DMS153 (cell line): ENCODE measurements around the gene WDR33.

Experiments
- DNase-seq: peaks from one replicate; lab custom pipeline; 2025; lab: John Stamatoyannopoulos, UW

Gene WDR33

GRCh38 chr2:127695491-127696472 is 115.2 kb downstream of the WDR33 start:
- no peak for DNase-seq

GRCh38 chr2:127694986-127695385 is 116.0 kb downstream of the WDR33 start:
- DNase-seq, result no peak

- DNase-seq, result no peak
Observed at GRCh38 chr2:127690696-127691095, 120.3 kb downstream of the WDR33 start.

GRCh38 chr2:127688405-127688804 is 122.6 kb downstream of the WDR33 start:
- no peak for DNase-seq

- no peak for DNase-seq
Observed at GRCh38 chr2:127685410-127686080, 125.4 kb downstream of the WDR33 start.

- DNase-seq, result no peak
Observed at GRCh38 chr2:127683757-127684156, 127.2 kb downstream of the WDR33 start.

- DNase-seq, result no peak
Observed at GRCh38 chr2:127683056-127683455, 127.9 kb downstream of the WDR33 start.

- DNase-seq, result no peak
Observed at GRCh38 chr2:127681976-127682857, 128.8 kb downstream of the WDR33 start.

GRCh38 chr2:127681288-127681804 is 129.6 kb downstream of the WDR33 start:
- no peak for DNase-seq

- DNase-seq, result no peak
Observed at GRCh38 chr2:127680706-127681287, 130.2 kb downstream of the WDR33 start.

GRCh38 chr2:127679680-127680361 is 131.2 kb downstream of the WDR33 start:
- DNase-seq, result no peak

- DNase-seq, result no peak
Observed at GRCh38 chr2:127678991-127679390, 132.0 kb downstream of the WDR33 start.

- peak; percentile 26 for DNase-seq
Observed at GRCh38 chr2:127678531-127678930, 132.4 kb downstream of the WDR33 start.

GRCh38 chr2:127676906-127677305 is 134.1 kb downstream of the WDR33 start:
- DNase-seq, result no peak

- DNase-seq, result no peak
Observed at GRCh38 chr2:127675331-127676261, 135.4 kb downstream of the WDR33 start, which contains the start of gene LIMS2. LIMS2 (minus strand) TSS chr2:127675530; CDS start chr2:127675024, 506 bp downstream.

- DNase-seq, result no peak
Observed at GRCh38 chr2:127674241-127675209, 136.4 kb downstream of the WDR33 start.

- no peak for DNase-seq
Observed at GRCh38 chr2:127673291-127674069, 137.5 kb downstream of the WDR33 start.
